NCI-H524 (cell line): ENCODE results near the gene HSD17B1.
"Not testable (repeated sequence)": the region's sequence is repeated elsewhere in the genome, so short reads cannot be mapped to it uniquely, and the experiment has no call there.

Source experiments
- DNase-seq, 2 experiments: peaks; one replicate each; lab custom pipeline; 2025; lab: John Stamatoyannopoulos, UW

Gene HSD17B1

DNA sequence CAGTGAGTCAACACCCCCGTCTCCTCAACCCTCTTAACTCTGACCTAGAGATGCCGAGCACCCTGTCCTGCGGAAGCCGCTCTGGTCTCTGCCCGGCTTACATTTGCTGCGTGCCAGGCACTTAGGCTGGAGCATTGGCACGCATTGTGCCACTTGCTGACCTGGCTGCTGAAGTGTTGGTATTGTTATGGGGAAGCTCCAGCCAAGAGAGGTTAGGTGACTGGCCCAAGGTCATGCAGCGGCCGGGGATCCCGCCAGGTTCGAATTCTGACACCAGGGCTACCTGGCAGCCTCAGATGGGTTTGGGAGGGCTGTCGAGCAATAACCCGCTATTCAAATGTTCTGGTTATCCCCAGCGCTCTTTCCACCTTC, 5.0 kb upstream of the HSD17B1 start:
- no peak for DNase-seq

DNA sequence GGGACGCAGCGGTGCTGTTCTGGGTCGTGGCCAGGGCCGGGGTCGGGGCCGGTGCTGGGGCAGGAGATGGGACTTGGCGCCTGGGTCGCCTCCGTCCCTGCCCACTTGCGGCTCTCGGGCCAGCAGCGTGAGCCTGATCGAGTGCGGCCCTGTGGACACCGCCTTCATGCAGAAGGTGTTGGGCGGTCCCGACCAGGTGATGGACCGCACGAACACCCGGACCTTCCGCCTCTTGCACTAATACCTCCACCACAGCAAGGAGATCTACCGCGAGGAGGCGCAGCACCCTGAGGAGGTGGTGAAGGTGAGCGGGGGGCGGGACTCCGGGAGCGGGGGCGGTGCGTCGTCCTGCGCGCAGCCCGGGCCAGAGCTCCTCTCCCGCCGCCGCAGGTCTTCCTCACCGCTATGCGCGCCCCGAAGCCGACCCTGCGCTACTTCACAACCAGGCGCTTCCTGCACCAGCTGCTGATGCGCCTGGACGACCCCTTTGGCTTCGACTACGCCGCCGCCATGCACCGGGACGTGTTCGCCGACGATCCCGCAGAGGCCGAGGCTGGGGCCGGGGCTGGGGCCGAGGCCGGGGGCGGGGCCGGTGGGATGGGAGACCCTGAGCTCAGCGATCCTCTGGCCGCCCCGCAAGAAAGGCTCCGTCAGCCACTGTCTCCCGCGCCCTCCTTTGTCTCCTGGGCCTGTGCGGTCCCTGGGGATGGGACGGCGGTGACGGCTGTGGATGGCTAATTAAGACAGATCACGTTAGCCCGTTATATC, 4.5 kb upstream of the HSD17B1 start:
- DNase-seq, result peak; percentile 64 to 76

DNA sequence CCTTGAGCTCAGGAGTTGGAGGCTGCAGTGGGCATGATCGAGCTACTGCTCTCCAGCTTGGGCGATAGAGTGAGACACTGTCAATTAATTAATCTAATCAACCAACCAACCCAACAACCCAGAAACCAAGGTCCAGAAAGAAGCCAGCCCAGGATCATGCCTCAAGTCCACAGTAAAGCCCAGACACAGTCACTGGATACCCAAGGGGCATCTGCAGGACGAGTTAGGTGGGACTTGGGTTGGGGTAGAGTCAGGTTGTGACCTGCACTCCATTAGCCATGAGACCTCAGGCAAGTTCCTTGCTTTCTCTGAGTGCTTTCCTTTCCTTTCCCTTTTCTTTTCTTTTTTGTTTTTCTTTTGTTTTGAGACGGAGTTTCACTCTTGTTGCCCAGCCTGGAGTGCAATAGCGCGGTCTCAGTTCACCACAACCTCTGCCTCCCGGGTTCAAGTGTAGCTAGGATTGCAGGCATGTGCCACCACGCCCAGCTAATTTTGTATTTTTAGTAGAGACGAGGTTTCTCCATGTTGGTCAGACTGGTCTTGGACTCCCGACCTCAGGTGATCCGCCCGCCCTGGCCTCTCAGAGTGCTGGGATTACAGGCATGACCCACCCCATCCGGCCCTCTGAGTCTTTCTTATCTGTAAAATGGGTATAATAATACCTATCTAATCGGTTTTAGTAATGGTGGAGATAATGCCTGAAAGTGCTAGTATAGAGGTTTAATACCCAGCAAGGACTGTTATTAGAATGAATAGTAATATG, 3.5 kb upstream of the HSD17B1 start:
- DNase-seq, result no peak

DNA sequence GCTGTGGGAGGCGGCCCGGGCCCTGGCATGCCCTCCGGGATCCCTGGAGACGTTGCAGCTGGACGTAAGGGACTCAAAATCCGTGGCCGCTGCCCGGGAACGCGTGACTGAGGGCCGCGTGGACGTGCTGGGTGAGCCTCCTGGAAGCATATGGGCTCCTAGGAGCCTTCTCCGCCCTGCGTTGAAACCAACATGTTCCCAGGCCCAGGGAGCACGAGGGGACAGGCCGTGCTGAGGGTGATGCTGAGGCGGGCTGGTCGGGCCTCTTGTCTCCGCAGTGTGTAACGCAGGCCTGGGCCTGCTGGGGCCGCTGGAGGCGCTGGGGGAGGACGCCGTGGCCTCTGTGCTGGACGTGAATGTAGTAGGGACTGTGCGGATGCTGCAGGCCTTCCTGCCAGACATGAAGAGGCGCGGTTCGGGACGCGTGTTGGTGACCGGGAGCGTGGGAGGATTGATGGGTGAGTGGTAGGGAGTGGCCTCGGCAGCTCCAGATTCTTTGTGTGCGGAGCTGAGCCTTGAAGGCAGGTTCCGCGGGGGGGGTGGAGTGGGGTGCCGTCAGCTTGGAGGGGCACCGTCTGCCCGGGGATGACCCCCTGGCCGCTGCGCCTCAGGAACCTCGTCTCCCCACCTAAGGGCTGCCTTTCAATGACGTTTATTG, 567 bp downstream of the HSD17B1 start:
- DNase-seq, result no peak

DNA sequence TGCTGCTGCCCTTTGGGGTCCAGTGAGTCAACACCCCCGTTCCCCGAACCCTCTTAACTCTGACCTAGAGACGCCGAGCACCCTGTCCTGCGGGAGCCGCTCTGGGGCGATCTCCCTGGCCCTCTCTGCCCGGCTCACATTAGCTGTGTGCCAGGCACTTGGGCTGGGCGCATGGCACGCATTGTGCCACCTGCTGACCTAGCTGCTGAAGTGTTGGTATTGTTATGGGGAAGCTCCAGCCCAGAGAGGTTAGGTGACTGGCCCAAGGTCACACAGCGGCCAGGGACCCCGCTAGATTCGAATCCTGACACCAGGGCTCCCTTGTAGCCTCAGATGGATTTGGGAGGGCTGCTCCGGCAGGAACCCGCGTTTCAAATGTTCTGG, 1.1 kb downstream of the HSD17B1 start:
- DNase-seq, result peak in 1 of 2 experiments; percentile 21

DNA sequence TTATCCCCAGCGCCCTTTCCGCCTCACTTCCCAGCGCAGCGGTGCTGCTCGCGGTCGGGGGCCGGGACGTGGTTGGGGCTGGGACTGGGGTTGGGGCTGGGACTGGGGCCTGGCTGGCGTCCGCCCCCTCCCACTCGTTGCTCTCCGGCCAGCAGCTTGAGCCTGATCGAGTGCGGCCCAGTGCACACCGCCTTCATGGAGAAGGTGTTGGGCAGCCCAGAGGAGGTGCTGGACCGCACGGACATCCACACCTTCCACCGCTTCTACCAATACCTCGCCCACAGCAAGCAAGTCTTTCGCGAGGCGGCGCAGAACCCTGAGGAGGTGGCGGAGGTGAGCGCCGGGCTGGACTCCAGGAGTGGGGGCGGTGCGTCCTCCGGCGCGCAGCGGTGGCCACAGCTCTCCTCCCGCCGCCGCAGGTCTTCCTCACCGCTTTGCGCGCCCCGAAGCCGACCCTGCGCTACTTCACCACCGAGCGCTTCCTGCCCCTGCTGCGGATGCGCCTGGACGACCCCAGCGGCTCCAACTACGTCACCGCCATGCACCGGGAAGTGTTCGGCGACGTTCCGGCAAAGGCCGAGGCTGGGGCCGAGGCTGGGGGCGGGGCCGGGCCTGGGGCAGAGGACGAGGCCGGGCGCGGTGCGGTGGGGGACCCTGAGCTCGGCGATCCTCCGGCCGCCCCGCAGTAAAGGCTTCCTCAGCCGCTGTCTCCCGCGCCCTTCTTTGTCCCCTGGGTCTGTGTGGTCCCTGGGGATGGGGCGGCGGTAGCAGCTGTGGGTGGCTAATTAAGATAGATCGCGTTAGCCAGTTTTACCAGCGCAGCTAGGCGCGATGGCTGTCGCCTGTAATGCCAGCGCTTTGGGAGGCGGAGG, 1.8 kb downstream of the HSD17B1 start:
- peak; percentile 47 to 75 for DNase-seq

DNA sequence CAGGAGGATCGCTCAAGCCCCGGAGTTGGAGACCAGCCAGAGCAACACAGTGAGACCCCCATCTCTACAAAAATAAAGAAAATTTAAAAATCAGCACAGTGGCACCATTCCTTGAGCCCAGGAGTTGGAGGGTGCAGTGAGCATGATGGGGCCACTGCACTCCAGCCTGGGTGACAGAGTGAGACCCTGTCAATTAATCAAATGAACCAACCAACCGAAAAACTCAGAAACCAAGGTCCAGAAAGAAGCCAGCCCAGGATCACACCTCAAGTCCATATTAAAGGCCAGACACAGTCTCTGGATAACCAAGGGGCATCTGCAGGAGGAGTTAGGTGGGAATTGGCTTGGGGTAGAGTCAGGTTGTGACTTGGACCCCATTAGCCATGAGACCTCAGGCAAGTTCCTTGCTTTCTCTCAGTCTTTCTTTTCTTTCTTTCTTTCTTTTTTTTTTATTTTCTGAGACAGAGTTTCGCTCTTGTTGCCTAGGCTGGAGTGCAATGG, 2.4 kb downstream of the HSD17B1 start:
- no peak for DNase-seq

DNA sequence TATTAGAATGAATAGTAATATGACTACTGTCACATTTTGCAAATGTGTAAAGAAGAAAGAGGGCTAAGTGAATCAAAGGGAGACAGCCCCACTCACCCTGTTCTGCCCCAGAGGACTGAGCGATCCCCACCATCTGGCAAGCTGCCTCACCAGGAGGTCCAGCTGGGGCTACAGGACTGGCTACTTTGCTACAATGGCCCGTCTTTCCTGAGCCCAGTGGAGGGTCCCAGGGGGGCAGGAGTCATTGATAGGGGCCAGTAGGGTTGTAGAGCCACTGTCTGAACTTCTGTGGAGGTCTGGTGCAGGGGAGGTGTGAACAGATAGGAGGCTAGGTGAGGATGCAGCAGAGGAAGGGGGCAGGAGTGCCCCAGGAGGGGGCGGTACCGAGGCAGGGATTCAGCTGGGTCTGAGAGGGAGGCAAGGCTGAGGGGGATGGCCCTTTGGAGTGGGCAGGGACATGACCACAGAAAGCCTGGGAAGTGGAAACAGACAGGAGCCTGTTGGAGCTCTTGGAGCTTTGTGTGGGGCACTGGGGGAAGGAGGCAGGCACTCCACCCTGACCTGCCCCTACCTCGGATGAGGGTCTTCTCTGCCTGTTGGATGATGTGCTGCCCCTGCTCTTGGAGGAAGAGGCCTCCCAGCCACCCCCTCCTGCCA, 3.4 kb downstream of the HSD17B1 start:
- DNase-seq, result not testable (repeated sequence)

DNA sequence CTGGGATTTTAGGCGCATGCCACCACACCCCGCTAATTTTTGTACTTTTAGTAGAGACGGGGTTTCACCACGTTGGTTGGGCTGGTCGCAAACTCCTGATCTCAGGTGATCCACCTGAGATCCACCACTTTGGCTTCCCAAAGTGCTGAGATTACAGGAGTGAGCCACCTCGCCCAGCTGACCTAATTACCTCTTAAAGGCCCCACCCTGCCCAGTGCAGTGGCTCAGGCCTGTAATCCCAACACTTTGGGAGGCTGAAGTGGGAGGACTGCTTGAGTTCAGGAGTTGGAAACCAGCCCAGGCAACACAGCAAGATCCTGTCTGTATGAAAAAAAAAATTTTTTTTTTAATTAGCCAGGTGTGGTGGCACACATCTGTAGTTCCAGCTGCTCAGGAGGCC, 6.4 kb downstream of the HSD17B1 start:
- no peak for DNase-seq

DNA sequence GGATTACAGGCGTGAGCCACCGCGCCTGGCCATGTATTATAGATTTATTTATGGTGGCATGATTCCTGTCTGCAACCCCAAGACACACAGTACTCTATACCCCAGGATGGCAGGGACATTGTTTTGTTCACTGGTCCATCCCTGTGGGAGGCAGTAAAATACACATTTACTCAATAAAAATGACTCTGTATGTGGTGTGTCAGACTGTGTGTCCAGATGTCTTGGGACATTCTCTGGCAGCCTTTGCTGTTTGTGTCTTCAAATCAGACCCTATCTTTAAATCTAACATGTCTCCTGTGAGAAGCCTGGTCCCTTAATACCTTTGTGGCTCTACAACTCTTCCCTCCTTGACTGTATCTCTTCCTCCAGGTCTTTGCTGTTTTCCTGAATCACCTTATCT, 7.5 kb downstream of the HSD17B1 start:
- DNase-seq, result no peak

DNA sequence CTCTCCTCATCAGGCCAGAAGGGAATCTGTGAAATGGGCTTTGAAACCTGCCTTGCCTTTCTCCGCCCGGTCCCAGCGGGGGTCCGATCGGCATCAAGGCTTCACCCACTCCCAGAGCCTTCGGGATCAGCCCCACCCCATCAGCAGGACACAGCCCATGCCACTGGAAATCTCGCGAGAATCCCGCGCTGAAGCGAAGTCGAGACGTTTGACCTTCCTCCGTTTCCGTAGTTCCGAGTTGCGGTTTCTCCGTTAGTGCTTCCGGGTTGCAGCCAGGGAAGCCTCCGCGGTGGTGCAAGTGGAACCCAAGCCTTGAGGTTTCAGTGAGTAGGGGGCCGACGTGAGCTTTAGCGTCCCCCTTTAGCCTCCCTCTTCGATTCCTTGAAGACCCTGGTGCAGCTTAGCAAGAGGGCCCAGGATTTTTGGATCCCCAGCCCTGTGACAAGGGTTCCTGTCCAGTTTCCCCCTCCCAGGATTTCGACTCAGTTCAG, 9.2 kb downstream of the HSD17B1 start, which contains the start of gene COASY:
TSS of gene COASY (plus strand) at position 252 of the 491 bp plus-strand sequence. CDS start 475 bp downstream, outside the sequence.
- DNase-seq, result peak; percentile 96 to 99

DNA sequence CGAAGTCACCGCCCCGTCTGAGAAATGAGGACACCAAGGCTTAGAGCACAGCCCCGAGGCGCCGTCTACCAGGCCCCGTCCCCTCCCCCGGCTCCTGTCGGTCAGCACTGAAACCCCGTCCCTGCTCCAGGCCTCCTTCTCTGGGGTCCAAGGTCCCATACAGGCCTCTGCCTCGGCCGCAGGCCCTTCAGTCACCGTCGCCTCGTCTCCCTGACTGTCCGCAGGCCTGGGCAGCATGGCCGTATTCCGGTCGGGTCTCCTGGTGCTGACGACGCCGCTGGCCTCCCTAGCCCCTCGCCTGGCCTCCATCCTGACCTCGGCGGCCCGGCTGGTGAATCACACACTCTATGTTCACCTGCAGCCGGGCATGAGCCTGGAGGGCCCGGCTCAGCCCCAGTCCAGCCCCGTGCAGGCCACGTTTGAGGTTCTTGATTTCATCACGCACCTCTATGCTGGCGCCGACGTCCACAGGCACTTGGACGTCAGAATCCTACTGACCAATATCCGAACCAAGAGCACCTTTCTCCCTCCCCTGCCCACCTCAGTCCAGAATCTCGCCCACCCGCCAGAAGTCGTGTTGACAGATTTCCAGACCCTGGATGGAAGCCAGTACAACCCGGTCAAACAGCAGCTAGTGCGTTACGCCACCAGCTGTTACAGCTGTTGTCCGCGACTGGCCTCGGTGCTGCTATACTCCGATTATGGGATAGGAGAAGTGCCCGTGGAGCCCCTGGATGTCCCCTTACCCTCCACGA, 9.8 kb downstream of the HSD17B1 start:
- DNase-seq, result no peak

DNA sequence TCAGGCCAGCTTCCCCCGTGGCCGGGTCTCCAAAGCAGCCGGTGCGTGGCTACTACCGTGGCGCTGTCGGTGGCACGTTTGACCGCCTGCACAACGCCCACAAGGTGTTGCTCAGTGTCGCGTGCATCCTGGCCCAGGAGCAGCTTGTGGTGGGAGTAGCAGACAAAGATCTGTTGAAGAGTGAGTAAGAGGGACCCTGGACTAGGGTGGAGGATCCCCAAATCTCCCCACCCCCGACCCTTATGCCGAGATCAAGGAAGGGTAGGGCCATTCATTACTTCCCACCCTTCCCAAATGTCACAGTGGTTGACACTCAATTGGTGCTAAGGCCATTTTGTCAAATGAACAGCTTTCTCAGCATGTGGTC, 10.4 kb downstream of the HSD17B1 start:
- DNase-seq, result no peak

DNA sequence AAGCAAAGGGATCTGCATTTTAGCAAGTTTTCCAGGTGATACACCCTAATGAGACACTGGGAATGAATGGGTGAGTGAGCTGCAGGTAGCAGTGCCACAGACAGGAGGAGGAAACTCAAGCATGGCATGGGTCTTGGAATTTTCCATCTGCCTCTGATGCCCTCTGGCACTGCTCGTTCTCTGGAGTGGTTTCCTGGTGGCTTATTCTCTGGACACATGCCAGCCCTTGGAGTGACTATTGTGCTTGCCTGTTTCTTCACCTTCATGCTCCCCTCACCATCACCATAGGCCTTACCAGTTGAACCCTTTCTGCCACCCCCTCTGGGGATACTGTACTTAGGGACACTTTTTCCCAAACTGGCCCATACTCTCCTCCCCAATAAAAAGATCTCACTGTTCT, 10.8 kb downstream of the HSD17B1 start:
- no peak for DNase-seq

DNA sequence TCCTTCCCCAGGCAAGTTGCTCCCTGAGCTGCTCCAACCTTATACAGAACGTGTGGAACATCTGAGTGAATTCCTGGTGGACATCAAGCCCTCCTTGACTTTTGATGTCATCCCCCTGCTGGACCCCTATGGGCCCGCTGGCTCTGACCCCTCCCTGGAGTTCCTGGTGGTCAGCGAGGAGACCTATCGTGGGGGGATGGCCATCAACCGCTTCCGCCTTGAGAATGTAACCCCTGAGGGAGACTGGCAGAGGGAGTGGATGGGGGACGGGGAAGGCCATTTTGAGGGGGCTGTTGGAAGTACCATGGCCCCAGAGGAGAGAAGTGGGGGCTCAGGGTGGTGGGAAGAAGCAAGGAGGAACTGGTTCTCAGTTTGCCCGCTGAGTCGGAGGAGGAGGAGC, 11.2 kb downstream of the HSD17B1 start:
- no peak for DNase-seq

DNA sequence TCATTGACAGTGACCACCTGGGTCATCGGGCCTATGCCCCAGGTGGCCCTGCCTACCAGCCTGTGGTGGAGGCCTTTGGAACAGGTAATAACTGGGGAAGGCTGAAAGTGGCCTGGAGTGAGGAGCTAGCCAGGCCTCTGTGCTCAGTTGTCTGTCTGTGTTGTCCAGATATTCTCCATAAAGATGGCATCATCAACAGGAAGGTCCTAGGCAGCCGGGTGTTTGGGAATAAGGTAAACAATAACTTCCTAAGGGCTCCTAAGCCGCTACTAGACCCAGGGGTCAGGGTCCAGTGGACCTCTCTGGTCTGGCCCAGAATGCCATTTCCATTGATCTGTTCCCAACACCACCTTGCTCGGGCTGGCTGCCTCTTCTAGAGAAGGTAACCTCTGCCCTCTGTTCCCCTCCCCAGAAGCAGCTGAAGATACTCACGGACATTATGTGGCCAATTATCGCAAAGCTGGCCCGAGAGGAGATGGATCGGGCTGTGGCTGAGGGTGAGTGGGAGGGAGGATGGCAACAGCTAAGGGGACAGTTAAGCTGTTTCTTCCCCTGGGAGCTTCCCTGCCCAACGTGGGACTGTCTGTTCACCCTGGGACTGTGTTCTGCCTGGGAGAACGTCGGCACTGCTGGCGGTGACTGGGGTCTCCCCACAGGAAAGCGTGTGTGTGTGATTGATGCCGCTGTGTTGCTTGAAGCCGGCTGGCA, 12.2 kb downstream of the HSD17B1 start:
- DNase-seq, result no peak

DNA sequence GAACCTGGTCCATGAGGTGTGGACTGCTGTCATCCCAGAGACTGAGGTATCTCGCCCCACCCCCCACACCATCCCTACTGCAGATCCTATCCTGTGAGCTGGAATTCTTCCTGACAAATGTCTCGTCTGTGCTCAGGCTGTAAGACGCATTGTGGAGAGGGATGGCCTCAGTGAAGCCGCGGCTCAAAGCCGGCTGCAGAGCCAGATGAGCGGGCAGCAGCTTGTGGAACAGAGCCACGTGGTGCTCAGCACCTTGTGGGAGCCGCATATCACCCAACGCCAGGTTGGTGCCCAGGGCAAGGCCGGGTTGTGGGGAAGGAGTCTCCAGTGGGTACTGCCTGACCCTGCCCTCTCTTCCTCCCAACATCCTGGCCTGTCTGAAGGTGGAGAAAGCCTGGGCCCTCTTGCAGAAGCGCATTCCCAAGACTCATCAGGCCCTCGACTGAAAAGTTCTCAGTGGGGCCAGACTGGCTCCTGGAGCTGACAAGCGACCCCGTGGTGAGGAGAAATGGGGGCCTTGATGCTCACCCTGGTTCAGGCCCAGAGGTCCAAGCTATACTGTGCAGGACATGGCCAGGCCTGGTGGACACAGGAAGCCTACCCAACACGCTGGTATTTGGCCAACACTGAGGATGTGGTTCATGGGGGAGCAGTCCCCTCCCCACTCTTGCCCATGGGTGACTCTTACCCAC, 12.9 kb downstream of the HSD17B1 start:
- no peak for DNase-seq

DNA sequence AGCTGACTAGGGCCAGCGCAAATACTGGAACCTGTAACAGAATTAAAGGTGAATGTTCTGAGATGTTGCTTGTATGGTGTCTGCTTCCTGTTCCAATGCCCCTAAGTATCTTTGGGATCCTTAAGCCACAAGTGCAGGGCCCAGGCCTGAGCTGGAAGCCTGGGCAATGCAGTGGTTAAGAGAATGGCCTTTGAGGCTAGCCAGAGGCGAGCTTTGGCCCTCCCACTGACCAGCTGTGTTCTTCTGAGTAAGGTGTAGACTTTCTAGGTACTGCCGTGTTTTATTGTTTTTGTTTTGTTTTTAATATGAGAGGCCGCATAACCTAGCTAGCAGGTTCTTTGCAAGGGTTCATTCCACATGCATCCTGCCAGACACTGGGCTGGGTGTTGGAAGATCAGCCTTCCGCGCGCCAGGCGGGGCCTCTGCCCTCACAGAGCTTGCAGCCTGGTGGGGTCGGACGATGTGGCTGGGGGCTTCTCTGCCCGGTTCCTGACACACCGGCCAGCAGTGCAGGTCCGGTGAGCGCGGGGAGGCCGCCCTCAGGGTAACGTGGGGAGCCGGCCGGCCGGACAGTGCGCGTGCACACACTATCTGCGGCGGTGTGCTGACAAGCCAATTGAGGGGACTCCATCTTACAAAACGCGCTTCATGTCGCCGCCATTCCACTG, 13.6 kb downstream of the HSD17B1 start:
- no peak for DNase-seq
